ENCODE results near the gene AFF3. TPM values are rescaled to one million over a fixed set of nuclear protein-coding genes. Genes with fewer than 3 reads are reported as not detected.

The AFF3 gene
- total RNA-seq, 2 experiments from 2014 or later: 0.03 TPM

DNA sequence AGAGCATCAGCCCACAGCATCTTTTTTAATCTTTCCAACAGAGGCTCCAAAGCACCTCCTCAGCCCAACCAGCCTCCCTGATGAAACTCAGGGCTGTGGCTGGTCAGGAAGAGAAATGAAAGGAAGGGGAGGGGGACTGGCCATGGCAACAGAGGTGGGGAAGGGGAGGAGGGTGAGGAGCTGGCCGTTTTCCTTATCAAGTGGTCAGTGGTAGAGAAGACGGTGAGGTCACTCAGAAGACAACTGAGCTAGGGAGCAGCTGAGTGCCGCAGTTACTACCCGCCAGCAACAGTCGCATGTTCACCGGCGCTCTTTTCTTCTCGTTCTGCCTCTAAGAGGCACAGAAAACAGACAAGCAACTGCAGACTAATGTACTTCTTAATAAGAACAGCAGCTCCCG, 97.4 kb downstream of the AFF3 start:
- no peak for DNase-seq
- H3K4me3 Mint-ChIP-seq: no peak overlapping the region
- POLR2A ChIA-PET: no interaction called here
- H3K36me3 Mint-ChIP-seq (ENCODE audit: low read depth): no peaks in the 10 kb centered on the region
- H3K9me3 Mint-ChIP-seq: no peaks in the 10 kb centered on the region
- H3K4me1 Mint-ChIP-seq: no peaks in the 10 kb centered on the region
- H3K27ac Mint-ChIP-seq: no peak overlapping the region
- CTCF ChIA-PET: no interaction called here
- no peaks in the 10 kb centered on the region for H3K27me3 Mint-ChIP-seq

- Mint-ChIP-seq H3K9me3 (no peaks in the 10 kb centered on the region), H3K36me3 (ENCODE audit: low read depth) (no peaks in the 10 kb centered on the region), H3K4me1 (no peaks in the 10 kb centered on the region), H3K27ac (no peak overlapping the region), H3K4me3 (no peak overlapping the region), H3K27me3 (no peaks in the 10 kb centered on the region)
- ChIA-PET CTCF (interaction anchor here (0.6 kb wide), 1 partner anchor 255 kb away, joined by 5 read pairs; no protein-coding TSS in a partner anchor), POLR2A (no interaction called here)
- DNase-seq: no peak
Measured at GRCh38 chr2:100043891-100044255, 98.5 kb downstream of the AFF3 start.

DNA sequence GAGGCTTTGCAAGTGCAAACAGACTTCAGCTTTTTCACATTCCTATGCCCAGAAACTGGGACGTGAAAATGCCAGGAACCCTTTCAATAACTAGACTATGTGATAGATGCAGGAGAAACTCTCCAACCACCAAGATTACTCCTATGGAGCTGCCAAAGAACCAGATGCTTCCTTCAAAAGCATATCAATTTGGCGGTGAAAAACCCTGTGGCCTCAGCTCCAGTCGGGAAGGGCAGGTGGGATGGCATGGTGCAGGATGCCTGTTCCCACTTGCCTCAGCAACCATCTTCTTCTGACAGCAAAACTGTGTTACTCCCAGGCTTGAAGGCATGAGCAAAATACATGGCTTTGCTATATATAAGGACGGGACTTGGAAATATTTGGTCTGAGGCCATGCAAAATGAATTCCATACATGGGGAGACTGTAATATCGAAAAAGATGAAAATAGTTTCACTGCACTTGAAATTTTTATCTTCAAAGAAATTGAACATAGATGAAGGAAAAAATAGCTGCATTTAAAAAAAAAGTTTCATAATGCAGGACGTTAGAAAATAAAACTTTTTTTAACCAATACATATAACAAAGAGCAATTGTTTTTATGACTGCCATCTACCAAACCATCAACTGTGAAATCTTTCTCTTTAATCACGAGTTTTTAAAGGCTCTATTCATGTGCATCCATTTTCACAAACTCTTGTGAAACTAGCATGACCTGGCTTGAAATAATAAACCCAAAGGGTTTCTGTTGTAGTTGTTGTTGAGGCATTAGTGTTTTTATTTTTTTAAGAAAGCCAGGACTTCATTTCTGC, 99.1 kb downstream of the AFF3 start:
- CTCF ChIA-PET: no interaction called here
- POLR2A ChIA-PET: no interaction called here
- H3K4me1 Mint-ChIP-seq: no peaks in the 10 kb centered on the region
- H3K9me3 Mint-ChIP-seq: no peaks in the 10 kb centered on the region
- no peaks in the 10 kb centered on the region for H3K36me3 Mint-ChIP-seq (ENCODE audit: low read depth)
- no peak for DNase-seq
- no peak overlapping the region for H3K4me3 Mint-ChIP-seq
- H3K27ac Mint-ChIP-seq: no peak overlapping the region
- H3K27me3 Mint-ChIP-seq: no peaks in the 10 kb centered on the region

DNA sequence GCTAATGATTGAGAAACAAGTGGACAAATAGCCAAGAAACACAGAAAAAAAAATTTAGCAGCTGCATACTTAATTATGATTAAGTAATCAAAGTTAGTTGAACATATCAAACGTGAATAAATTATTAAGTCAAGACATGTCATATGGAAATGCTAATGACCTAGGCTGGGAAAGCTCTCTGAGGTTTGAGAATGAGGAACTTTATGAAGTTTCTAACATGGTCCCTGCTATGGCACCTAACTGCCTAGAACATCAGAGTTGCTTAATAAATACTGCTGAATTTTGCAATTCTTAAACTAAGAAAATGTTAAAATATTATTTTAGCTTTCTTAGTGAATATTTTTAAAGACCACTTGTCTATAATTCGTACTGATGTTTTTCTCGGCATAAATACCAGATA, 99.8 kb downstream of the AFF3 start:
- no peak overlapping the region for H3K4me3 Mint-ChIP-seq
- CTCF ChIA-PET: no interaction called here
- H3K36me3 Mint-ChIP-seq (ENCODE audit: low read depth): no peaks in the 10 kb centered on the region

GRCh38 chr2:100041946-100042345, 100.4 kb downstream of the AFF3 start:
- Mint-ChIP-seq H3K27ac (no peak overlapping the region), H3K36me3 (ENCODE audit: low read depth) (no peaks in the 10 kb centered on the region), H3K27me3 (no peaks in the 10 kb centered on the region), H3K9me3 (no peaks in the 10 kb centered on the region), H3K4me1 (no peaks in the 10 kb centered on the region), H3K4me3 (no peak overlapping the region)
- CTCF ChIA-PET: no interaction called here
- POLR2A ChIA-PET: no interaction called here
- no peak for DNase-seq

More for the DNA sequence above, 99.8 kb downstream of the AFF3 start:
- no peaks in the 10 kb centered on the region for H3K27me3 Mint-ChIP-seq
- no peak overlapping the region for H3K27ac Mint-ChIP-seq
- no peaks in the 10 kb centered on the region for H3K4me1 Mint-ChIP-seq
- DNase-seq: no peak
- POLR2A ChIA-PET: no interaction called here
- no peaks in the 10 kb centered on the region for H3K9me3 Mint-ChIP-seq

DNA sequence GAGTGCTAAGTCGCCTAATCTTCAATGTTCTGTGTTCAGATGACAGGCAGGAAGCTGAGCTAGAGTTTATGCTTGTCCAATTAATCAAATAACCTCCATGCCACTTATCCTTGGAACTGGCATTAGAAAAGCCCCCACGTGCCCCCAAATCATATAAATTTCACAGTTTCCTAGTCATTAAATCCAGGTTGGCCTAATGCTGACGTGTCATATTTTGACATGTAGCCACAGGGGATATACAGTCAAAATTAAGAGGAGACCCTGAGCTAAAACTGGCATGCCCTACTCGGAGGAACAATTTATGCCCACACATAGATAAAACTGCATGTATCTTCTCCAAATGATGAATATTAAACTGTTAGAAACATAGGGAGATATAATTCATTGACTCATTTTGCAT, 101.0 kb downstream of the AFF3 start:
- ChIA-PET POLR2A (no interaction called here), CTCF (no interaction called here)
- Mint-ChIP-seq H3K36me3 (ENCODE audit: low read depth) (no peaks in the 10 kb centered on the region), H3K27ac (no peak overlapping the region), H3K4me3 (no peak overlapping the region), H3K9me3 (no peaks in the 10 kb centered on the region), H3K27me3 (no peaks in the 10 kb centered on the region), H3K4me1 (no peaks in the 10 kb centered on the region)
- DNase-seq: no peak

- no peak for DNase-seq
- Mint-ChIP-seq H3K36me3 (ENCODE audit: low read depth) (no peaks in the 10 kb centered on the region), H3K9me3 (no peaks in the 10 kb centered on the region), H3K27ac (no peak overlapping the region), H3K4me1 (no peaks in the 10 kb centered on the region), H3K27me3 (no peaks in the 10 kb centered on the region), H3K4me3 (no peak overlapping the region)
- CTCF ChIA-PET: interaction anchor here (0.6 kb wide), 1 partner anchor 125 kb away, joined by 6 read pairs; no protein-coding TSS in a partner anchor
- POLR2A ChIA-PET: no interaction called here
Measured at GRCh38 chr2:100040906-100041305, 101.5 kb downstream of the AFF3 start.

GRCh38 chr2:100039291-100039980, 103.0 kb downstream of the AFF3 start:
- Mint-ChIP-seq H3K36me3 (ENCODE audit: low read depth) (no peaks in the 10 kb centered on the region), H3K4me3 (no peak overlapping the region), H3K27ac (no peak overlapping the region), H3K27me3 (peaks cover 3% of the 10 kb centered on the region), H3K4me1 (no peaks in the 10 kb centered on the region), H3K9me3 (no peaks in the 10 kb centered on the region)
- no peak for DNase-seq
- POLR2A ChIA-PET: no interaction called here
- CTCF ChIA-PET: no interaction called here

- CTCF ChIA-PET: no interaction called here
- Mint-ChIP-seq H3K4me1 (no peaks in the 10 kb centered on the region), H3K27me3 (peaks cover 3% of the 10 kb centered on the region), H3K36me3 (ENCODE audit: low read depth) (no peaks in the 10 kb centered on the region), H3K27ac (no peak overlapping the region), H3K9me3 (no peaks in the 10 kb centered on the region), H3K4me3 (no peak overlapping the region)
- POLR2A ChIA-PET: no interaction called here
- DNase-seq: no peak
Measured at GRCh38 chr2:100038011-100038410, 104.4 kb downstream of the AFF3 start.

- Mint-ChIP-seq H3K27me3 (peaks cover 3% of the 10 kb centered on the region), H3K36me3 (ENCODE audit: low read depth) (no peaks in the 10 kb centered on the region), H3K27ac (no peak overlapping the region), H3K4me3 (no peak overlapping the region), H3K4me1 (no peaks in the 10 kb centered on the region), H3K9me3 (no peaks in the 10 kb centered on the region)
- DNase-seq: no peak
- CTCF ChIA-PET: no interaction called here
- POLR2A ChIA-PET: no interaction called here
Measured at GRCh38 chr2:100036793-100037192, 105.6 kb downstream of the AFF3 start.

GRCh38 chr2:100036026-100036425, 106.4 kb downstream of the AFF3 start:
- Mint-ChIP-seq H3K4me1 (no peaks in the 10 kb centered on the region), H3K4me3 (no peak overlapping the region), H3K27ac (no peak overlapping the region), H3K36me3 (ENCODE audit: low read depth) (no peaks in the 10 kb centered on the region), H3K27me3 (peaks cover 3% of the 10 kb centered on the region), H3K9me3 (no peaks in the 10 kb centered on the region)
- DNase-seq: no peak
- ChIA-PET CTCF (no interaction called here), POLR2A (no interaction called here)

DNA sequence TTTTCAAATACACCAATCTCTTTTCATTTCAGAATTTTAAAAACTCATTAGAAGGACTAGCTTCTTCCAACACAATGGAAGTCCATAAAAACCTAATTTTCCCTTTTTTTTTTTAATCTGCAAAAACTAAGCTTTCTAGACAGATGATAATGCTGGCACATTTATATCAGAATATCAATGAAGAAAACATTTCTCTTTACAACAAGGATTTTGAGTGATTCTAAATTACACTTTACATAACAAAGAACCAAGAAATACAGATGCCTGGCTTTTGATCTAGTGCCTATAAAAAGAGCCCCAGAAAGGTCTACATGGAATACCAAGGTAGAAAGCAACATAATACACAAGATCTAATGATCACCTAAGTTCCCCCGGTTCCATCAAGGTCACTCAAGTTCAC, 108.0 kb downstream of the AFF3 start:
- Mint-ChIP-seq H3K9me3 (no peaks in the 10 kb centered on the region), H3K36me3 (ENCODE audit: low read depth) (no peaks in the 10 kb centered on the region), H3K4me3 (no peak overlapping the region), H3K4me1 (no peaks in the 10 kb centered on the region), H3K27ac (no peak overlapping the region), H3K27me3 (peaks cover 3% of the 10 kb centered on the region)
- POLR2A ChIA-PET: no interaction called here
- no peak for DNase-seq
- CTCF ChIA-PET: no interaction called here

GRCh38 chr2:100033976-100034375, 108.4 kb downstream of the AFF3 start:
- Mint-ChIP-seq H3K36me3 (ENCODE audit: low read depth) (no peaks in the 10 kb centered on the region), H3K27ac (no peak overlapping the region), H3K27me3 (peaks cover 3% of the 10 kb centered on the region), H3K4me3 (no peak overlapping the region), H3K9me3 (no peaks in the 10 kb centered on the region), H3K4me1 (no peaks in the 10 kb centered on the region)
- DNase-seq: no peak
- ChIA-PET CTCF (no interaction called here), POLR2A (no interaction called here)

GRCh38 chr2:100031604-100032003, 110.8 kb downstream of the AFF3 start:
- no peak for DNase-seq
- no peaks in the 10 kb centered on the region for H3K36me3 Mint-ChIP-seq (ENCODE audit: low read depth)
- ChIA-PET CTCF (no interaction called here), POLR2A (no interaction called here)
- no peaks in the 10 kb centered on the region for H3K4me1 Mint-ChIP-seq
- H3K27me3 Mint-ChIP-seq: peaks cover 3% of the 10 kb centered on the region
- no peak overlapping the region for H3K27ac Mint-ChIP-seq
- no peak overlapping the region for H3K4me3 Mint-ChIP-seq
- H3K9me3 Mint-ChIP-seq: no peaks in the 10 kb centered on the region

Data from activated CD4-positive, alpha-beta memory T cell treated with anti-CD3 and anti-CD28 coated beads, Interleukin-2, amount 10 ng/mL, durations not matched to agents 7 days and 5 days (primary cell).